Fibroblast of mammary gland (primary cell): ENCODE data around the gene SEZ6.

Source experiments
- DNase-seq: peaks from one replicate; pipeline ENCODE4 v3.0.0-alpha.2; 2010; ENCODE audit warnings: low read depth
- H3K4me3 ChIP-seq: 2 replicates; pipeline ENCODE4 v1.5.1; 2011; ENCODE audit warnings: low read depth, mild to moderate bottlenecking, low read length, moderate library complexity; ENCODE audit not compliant: control insufficient read depth
- TF ChIP-seq, protein P1 (sequence below): conservative IDR thresholded peaks from 2 replicates; pipeline ENCODE4 v1.5.1; 2011; ENCODE audit warnings: low read depth, low read length, inconsistent platforms; ENCODE audit not compliant: control insufficient read depth, insufficient read depth

The SEZ6 gene

DNA sequence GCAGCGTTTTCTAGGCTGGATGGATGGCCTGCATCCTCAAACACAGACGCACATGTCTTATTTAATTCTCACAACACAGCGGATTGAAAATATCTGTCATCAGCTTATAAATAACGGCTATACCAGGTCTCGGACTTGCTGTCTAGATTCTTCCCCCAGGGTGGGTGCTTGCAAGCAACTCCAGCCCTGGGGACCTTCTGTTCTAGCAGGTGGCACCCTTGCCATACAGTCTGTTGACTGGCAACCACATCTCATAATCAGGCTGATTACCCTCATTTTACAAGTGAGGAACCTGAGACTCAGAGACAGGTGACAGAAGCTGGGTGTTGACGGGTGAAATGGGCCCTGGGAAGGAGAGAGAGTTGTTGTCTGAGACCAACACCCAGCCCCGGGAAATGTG is 16.2 kb upstream of the SEZ6 start:
- H3K4me3 ChIP-seq: no peak overlapping the region
- TF ChIP-seq, protein P1, sequence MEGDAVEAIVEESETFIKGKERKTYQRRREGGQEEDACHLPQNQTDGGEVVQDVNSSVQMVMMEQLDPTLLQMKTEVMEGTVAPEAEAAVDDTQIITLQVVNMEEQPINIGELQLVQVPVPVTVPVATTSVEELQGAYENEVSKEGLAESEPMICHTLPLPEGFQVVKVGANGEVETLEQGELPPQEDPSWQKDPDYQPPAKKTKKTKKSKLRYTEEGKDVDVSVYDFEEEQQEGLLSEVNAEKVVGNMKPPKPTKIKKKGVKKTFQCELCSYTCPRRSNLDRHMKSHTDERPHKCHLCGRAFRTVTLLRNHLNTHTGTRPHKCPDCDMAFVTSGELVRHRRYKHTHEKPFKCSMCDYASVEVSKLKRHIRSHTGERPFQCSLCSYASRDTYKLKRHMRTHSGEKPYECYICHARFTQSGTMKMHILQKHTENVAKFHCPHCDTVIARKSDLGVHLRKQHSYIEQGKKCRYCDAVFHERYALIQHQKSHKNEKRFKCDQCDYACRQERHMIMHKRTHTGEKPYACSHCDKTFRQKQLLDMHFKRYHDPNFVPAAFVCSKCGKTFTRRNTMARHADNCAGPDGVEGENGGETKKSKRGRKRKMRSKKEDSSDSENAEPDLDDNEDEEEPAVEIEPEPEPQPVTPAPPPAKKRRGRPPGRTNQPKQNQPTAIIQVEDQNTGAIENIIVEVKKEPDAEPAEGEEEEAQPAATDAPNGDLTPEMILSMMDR: no peak
- no peak for DNase-seq

DNA sequence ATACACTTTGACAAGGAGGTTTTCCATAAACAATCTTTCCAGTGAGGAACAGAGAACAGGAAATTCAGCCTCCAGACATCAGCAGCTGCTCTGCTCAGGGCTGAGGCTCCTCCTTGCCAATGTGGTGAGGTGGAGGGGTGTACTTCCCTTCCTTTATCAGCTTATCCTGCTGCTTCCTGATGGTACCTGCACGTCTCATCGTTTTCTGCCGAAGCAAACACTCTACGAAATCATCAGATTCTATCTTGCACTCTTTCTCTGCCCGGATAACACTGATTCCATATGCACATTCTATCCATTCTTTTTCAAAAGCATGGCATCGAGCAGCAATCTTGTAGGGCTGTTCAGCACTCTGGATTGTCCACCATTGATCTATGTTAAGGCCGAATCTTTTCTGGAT is 15.4 kb upstream of the SEZ6 start:
- no peak overlapping the region for H3K4me3 ChIP-seq
- DNase-seq: no peak
- TF ChIP-seq, protein P1: no peak

DNA sequence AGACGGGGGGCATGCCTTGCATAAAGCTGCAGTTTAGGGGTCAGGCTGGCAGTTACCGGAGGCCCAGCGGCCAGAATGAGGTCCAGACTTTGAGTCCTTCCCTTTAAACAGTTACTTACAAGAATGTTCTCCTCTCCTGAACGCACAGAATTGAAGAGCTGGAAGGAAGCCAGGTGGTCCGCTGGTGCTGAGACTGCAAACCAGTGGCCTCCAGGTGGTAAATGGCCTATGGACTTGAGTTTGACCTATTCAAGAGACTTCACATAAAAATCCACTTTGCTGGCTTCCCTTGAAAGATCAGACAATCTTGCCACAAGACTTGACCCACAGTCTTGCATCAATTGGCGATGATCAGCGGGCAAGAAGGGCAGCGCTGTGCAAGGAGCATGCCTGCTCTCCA is 14.7 kb upstream of the SEZ6 start:
- TF ChIP-seq, protein P1: no peak

DNA sequence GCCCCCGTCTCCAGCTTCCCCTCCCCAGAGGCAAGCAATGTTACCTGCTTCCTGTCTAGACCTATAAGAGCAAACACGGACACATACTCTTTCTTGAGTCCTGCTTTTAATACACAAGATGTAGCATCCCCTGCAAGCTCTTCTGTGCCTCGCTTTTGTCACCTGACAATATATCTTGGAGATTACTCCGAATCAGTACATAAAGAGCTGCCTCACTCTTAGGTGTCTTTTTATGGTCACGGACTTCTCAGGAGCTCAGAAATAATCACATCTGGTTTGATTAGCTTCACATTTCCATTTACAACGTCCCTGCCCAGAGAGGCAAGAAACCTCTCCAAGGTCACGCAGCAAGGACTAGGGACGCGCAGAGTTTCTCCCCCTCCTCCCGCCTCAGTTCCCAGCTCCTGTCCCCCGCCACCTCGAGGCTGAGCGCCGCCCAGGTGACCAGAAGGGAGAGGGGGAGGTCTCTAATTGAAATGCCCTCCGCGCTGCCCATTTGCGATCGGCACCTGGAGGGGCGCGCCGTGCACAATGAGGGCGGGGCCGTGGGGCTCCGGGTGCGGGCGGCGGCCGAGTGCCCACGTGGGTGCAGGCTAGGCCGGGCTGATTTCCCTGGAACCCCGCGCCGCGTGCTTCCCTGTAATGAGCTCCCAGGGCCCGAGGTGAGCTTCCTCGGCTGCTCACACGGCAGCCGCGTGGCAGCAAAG is 13.8 kb upstream of the SEZ6 start:
- TF ChIP-seq, protein P1: no peak
- no peak for DNase-seq
- no peak overlapping the region for H3K4me3 ChIP-seq

More for the DNA sequence above, 14.7 kb upstream of the SEZ6 start:
- no peak overlapping the region for H3K4me3 ChIP-seq
- DNase-seq: no peak

DNA sequence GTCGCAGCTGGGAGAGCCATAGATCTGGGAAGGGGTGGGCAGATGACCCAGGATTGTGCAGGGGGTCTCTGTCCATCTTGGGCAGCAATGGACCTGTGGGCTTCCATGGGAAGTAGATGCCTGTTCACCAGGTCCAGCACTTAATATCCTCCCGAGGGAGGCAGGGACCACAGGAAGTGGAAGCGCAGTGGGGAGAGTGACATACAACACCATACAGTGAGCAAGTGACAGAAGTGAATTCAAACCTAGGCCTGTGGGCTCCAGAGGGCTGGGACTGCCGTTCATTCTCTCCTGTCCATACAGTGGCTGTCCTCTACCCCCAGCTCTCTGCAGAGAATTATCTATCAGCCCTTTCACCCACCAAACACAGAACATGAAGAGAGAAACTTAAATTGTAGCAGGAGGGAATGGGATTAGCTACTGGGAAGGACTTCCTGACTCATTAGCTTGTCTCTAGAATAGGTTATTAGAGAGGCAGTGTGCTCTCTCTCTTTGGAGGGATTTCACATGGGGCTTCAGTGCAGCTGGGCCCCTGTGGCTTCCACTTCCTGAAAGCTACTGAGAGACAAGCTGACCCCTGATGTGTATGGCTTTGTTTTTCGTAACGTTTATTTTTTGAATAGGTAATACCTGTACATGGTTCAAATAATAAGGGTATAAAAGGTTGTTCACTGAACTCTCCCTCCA is 13.1 kb upstream of the SEZ6 start:
- no peak overlapping the region for H3K4me3 ChIP-seq
- TF ChIP-seq, protein P1: no peak
- DNase-seq: no peak

DNA sequence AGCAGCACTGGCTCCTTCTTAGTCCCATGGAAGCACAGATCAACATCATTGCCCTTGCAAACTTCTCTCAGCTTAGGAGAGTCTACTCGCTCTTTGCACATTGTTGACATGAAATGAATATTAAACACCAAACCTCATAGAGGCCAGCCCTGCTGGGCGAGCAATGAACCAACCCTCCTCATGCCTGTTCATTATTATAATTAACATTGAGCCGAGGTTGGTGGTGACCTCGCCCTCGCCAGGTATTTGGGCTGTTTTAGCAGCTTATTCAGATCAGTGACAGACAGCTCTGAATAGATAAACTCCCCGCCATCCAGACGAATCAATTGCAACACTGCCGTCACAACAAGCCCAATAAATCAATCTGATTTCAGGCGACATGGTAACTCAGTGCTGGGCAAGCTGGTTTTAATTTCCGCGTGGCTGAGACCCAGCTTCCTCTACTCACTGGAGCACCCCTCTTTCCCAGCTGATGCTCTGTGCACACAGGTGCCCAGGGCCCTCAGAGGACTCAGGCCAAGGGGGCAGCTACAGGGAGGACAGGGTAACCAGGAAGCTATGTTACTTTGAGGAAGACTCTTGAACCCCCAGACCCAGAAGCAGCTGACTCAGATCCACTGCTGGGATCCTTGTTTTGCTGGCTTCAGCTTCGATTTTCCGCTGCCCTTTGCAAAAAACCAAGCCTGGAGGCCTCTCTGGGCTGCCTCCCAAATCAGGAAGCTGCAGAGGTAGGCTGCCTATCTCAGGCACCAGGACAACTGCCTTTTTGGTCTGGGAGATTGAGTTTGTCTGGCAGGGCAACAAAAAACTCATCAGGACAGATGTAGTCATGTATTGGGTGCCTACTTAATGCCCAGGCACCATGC is 10.7 kb upstream of the SEZ6 start:
- H3K4me3 ChIP-seq: no peak overlapping the region
- TF ChIP-seq, protein P1: no peak
- no peak for DNase-seq
